Heart left ventricle (tissue), 16 donors: ENCODE results near the gene LYPD6B. TPM values are rescaled to one million over a fixed set of nuclear protein-coding genes. Genes with fewer than 3 reads are reported as not detected.

ENCODE experiments used
- ATAC-seq, 4 donors: fragments of 200-7000 bp; cut with Tn5 transposase; one replicate each; pipeline ENCODE4 v1.9.1; 2020 to 2022; ENCODE audit warnings: moderate library complexity in 4 of 4, mild to moderate bottlenecking in 3 of 4, moderate number of reproducible peaks in 1 of 4
- DNase-seq, 5 donors: peaks; one replicate each; pipeline ENCODE4 v3.0.0-alpha.2; 2020
- H3K27ac ChIP-seq, 12 donors: fragments of 200-600 bp; sonication (generic) in 4 of 12; one replicate each; pipeline versions ENCODE4 v1.5.0 to v1.8.0; 2016 to 2022; ENCODE audit warnings: mild to moderate bottlenecking in 2 of 12
- H3K27me3 ChIP-seq, 9 donors: fragments of 200-600 bp; sonication (generic) in 2 of 9; one replicate each; pipeline versions ENCODE4 v1.5.1 to v1.8.0; 2016 to 2022; ENCODE audit warnings: mild to moderate bottlenecking in 3 of 9
- H3K36me3 ChIP-seq, 9 donors: fragments of 200-600 bp; sonication (generic) in 2 of 9; one replicate each; pipeline versions ENCODE4 v1.5.0 to v1.8.0; 2018 to 2022; ENCODE audit warnings: mild to moderate bottlenecking in 2 of 9
- H3K4me1 ChIP-seq, 12 donors: fragments of 200-600 bp; sonication (generic) in 4 of 12; one replicate each; pipeline versions ENCODE4 v1.5.0 to v1.8.0; 2016 to 2022; ENCODE audit warnings: mild to moderate bottlenecking in 3 of 12
- H3K4me3 ChIP-seq, 12 donors: fragments of 200-600 bp; sonication (generic) in 4 of 12; one replicate each; pipeline versions ENCODE4 v1.5.0 to v1.8.0; 2017 to 2022; ENCODE audit warnings: mild to moderate bottlenecking in 9 of 12, moderate library complexity in 4 of 12
- H3K9me3 ChIP-seq, 12 donors: fragments of 200-600 bp; sonication (generic) in 4 of 12; one replicate each; pipeline versions ENCODE4 v1.5.0 to v1.8.0; 2016 to 2022; ENCODE audit warnings: mild to moderate bottlenecking in 1 of 12
- CTCF ChIP-seq, 12 donors: fragments of 200-600 bp; sonication (generic) in 4 of 12; IDR thresholded peaks; one replicate each; pipeline versions ENCODE4 v1.5.0 to v1.8.0; 2018 to 2022; ENCODE audit warnings: antibody characterized with exemption in 12 of 12, mild to moderate bottlenecking in 5 of 12
- POLR2A ChIP-seq, 2 donors: fragments of 450-650 bp; IDR thresholded peaks; one replicate each; pipeline ENCODE4 v1.6.1; 2017; ENCODE audit warnings: antibody characterized with exemption in 2 of 2, mild to moderate bottlenecking in 2 of 2, moderate library complexity in 2 of 2
- WGBS, 4 donors: extraction: QIAGEN DNeasy Blood & Tissue Kit in 2 of 4; methylation state at CpG; one replicate each; pipeline versions ENCODE4 v1.1.5 to v1.1.7; 2013 to 2018; 5-methylcytosine and 5-hydroxymethylcytosine counted together
- intact Hi-C, 10 donors: fragments of 100-400 bp; cut with DNase I; formaldehyde crosslinking; loops; one replicate each; pipeline versions ENCODE4 v1.11.1 to v1.14.2; 2022
- polyA plus RNA-seq, 2 donors: library from polyadenylated mRNA; stranded (reverse); fragments of 200-250 nt; gene quantifications; one replicate each; pipeline ENCODE4 v1.2.3, GENCODE V29; 2013
- total RNA-seq, 9 donors: library from RNA; depleted of rRNA in 2 of 9; stranded (reverse); fragments of >200 nt in 2 of 9; fragmentation: NEBNext Ultra II Directional in 3 of 9; extraction: Animal tissue kit (Norgen Biotek cat#: 25700) in 3 of 9; gene quantifications; one replicate each; pipeline versions ENCODE4 v1.1.0 to v1.2.4, GENCODE V29; 2016 to 2023
- donor health status: ischemic (EF 13 %, LVEDD 7.1; RV severe dilation, severe dysfunction).
- donor health status: healthy with polysubstance abuse.
- donor health status: DM: no; HTN: yes; CAD: no.
- donor health status: DM: no; HTN: no; CAD: no.
- donor health status: ischemic (EF 25% LVEDD 6.9; RV normal size, moderate dysfunction).
- donor health status: ischemic (EF 25% LVEDD 5.7; RV mildly dilated, moderate dysfunction).
- donor health status: healthy.
- donor health status: DM: yes; HTN: yes; CAD: no.
- donor health status: ischemic (EF 35%, LVEDD 5.7; RV mildly dilated, moderate dysfunction).
- donor health status: nonischemic (EF 11% LVEDD 7.7; RV severe dilation, severe dysfunction).
- donor health status: DM: yes; HTN: yes; CAD: no.
- donor health status: PGD.
- donor health status: ischemic (EF 29% LVEDD 5.4; RV normal size, mild dysfunction).
- donor health status: nonischemic (EF 23%, LVEDD 6.1; RV moderate dilation, normal function).

LYPD6B gene
- total and polyA plus RNA-seq, 11 donors, result not detected

- no peaks in the 10 kb centered on the region for H3K36me3 ChIP-seq
- H3K4me3 ChIP-seq, result no peak overlapping the region
- 93 to 97% (median 94%) methylated on average over 4 of the region's 4 CpGs for WGBS, 4 donors
- no peak overlapping the region for H3K27ac ChIP-seq
- intact Hi-C loops, result loop anchor here in 1 of 10 donors (5.0 kb wide), 1 partner anchor 49 kb away; no protein-coding TSS in a partner anchor
- H3K4me1 ChIP-seq, result no peaks in the 10 kb centered on the region
- DNase-seq (no peak), ATAC-seq (no peak)
- H3K9me3 ChIP-seq, result no peaks in the 10 kb centered on the region
- H3K27me3 ChIP-seq, result peaks cover 0 to 5% (median 0%) of the 10 kb centered on the region in 9 donors
- no peak for TF ChIP-seq POLR2A (IDR thresholded peaks at IDR 0.05)
- TF ChIP-seq CTCF (IDR thresholded peaks at IDR 0.05), result no peak
Observed at GRCh38 chr2:149136111-149136510, 97.6 kb downstream of the LYPD6B start.

- WGBS, 4 donors, result 65 to 74% (median 69%) methylated on average over 5 of the region's 5 CpGs
- intact Hi-C loops, result no loop called here
Observed at GRCh38 chr2:149141046-149141445, 102.5 kb downstream of the LYPD6B start.

GRCh38 chr2:149143734-149144133, 105.2 kb downstream of the LYPD6B start:
- no peak overlapping the region for H3K27ac ChIP-seq
- no peaks in the 10 kb centered on the region for H3K9me3 ChIP-seq
- TF ChIP-seq CTCF (IDR thresholded peaks at IDR 0.05), result no peak
- no peak for TF ChIP-seq POLR2A (IDR thresholded peaks at IDR 0.05)
- no peaks in the 10 kb centered on the region for H3K36me3 ChIP-seq
- H3K4me3 ChIP-seq, result no peak overlapping the region
- DNase-seq, result no peak
- 64 to 81% (median 74%) methylated on average over 1 of the region's 1 CpG for WGBS, 4 donors
- intact Hi-C loops, result no loop called here
- ATAC-seq, result no peak
- no peaks in the 10 kb centered on the region for H3K4me1 ChIP-seq
- peaks cover 0 to 7% (median 0%) of the 10 kb centered on the region in 9 donors for H3K27me3 ChIP-seq

More at GRCh38 chr2:149141046-149141445, 102.5 kb downstream of the LYPD6B start:
- no peaks in the 10 kb centered on the region for H3K36me3 ChIP-seq
- peaks cover 0 to 7% (median 0%) of the 10 kb centered on the region in 9 donors for H3K27me3 ChIP-seq
- H3K9me3 ChIP-seq, result no peaks in the 10 kb centered on the region
- H3K4me3 ChIP-seq, result no peak overlapping the region
- TF ChIP-seq POLR2A (IDR thresholded peaks at IDR 0.05), result no peak
- TF ChIP-seq CTCF (IDR thresholded peaks at IDR 0.05), result no peak
- ATAC-seq (no peak), DNase-seq (no peak)
- H3K4me1 ChIP-seq, result no peaks in the 10 kb centered on the region
- no peak overlapping the region for H3K27ac ChIP-seq

GRCh38 chr2:149145314-149146295, 107.1 kb downstream of the LYPD6B start:
- Histone ChIP-seq H3K4me1 (no peaks in the 10 kb centered on the region), H3K27ac (no peak overlapping the region), H3K4me3 (no peak overlapping the region), H3K36me3 (no peaks in the 10 kb centered on the region), H3K27me3 (peaks cover 0 to 7% (median 0%) of the 10 kb centered on the region in 9 donors), H3K9me3 (peaks cover 0 to 4% (median 0%) of the 10 kb centered on the region in 12 donors)
- WGBS, 4 donors, result 69 to 83% (median 72%) methylated on average over 10 of the region's 10 CpGs
- ATAC-seq (no peak), DNase-seq (no peak)
- no peak for TF ChIP-seq CTCF (IDR thresholded peaks at IDR 0.05)
- TF ChIP-seq POLR2A (IDR thresholded peaks at IDR 0.05), result no peak
- intact Hi-C loops, result no loop called here
